ENCODE measurements around the gene ERC2. TPM values are rescaled to one million over a fixed set of nuclear protein-coding genes. Genes with fewer than 3 reads are reported as not detected.

Gene ERC2
- total RNA-seq, 1 donor from 2014 or later = 33.5 TPM

DNA sequence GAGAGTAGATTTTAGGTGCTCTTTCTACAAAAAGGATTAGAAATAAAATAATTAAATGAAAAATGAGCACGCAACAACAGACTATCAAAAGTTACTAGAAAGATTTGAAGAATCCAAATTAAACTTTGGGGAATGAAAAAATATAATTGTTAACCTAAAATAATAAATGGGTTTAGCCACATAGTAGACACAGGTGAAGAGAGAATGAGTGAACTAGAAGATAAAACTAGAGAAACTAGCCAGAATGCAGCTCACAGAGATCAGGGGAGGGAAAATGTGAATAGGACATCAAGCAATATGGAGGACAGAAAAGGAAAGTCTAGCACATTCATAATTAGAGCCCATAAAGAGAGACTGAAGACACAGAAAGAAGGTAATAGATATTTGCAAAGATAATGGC is 670.5 kb downstream of the ERC2 start:
- no peak for DNase-seq (ENCODE audit: low spot score)

DNA sequence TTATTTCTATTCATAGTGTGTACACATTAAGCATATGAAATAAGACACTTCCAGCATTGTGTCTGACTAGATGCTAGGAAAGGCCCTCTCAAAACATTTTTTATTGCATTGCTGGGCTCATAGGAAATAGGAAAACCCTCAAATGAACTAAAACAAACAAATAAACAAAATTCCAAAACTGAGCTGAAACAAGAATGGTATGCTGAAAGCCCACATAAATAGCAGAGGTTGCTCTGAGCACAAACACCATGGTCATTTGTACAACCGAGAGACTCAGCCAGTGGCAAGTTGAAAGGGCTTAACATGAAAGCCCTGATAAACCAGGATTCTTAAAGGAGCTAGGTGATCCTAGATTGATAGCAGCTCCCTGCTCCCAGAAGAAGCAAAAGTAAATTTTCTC is 671.2 kb downstream of the ERC2 start:
- no peak for DNase-seq (ENCODE audit: low spot score)

DNA sequence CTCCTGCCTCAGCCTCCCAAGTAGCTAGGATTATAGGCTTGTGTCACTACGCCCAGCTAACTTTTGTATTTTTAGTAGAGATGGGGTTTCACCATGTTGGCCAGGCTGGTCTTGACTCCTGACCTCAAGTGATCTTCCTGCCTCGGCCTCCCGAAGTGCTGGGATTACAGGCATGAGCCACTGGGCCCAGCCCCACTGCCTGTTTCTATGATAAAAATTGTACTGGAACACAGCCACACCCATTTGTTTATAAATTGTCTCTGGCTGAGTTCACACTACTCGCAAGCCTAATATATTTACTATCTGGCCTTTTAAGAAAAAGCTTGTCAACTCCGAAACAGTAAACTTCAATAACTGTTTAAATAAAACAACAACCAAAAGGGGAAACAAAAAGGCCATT is 671.7 kb downstream of the ERC2 start:
- no peak for DNase-seq (ENCODE audit: low spot score)

DNA sequence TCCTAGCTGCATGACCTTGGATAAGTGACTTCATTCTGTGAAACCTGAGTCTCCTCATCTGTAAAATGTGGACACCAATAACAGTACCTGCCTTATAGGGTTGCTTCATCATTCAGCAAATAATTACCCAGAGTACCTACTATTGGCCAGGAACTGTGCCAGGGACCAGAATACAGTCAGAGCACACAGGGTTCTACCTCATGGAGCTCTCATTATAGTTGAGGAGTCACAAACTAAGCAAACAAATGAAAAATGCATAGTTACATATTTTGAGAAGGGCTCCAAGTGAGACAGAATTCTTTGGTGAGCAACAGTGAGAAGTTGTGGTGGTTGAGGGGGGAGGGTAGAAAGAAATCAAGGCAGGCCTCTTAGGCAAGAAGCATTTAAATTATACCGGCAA is 672.5 kb downstream of the ERC2 start:
- no peak for DNase-seq (ENCODE audit: low spot score)

DNA sequence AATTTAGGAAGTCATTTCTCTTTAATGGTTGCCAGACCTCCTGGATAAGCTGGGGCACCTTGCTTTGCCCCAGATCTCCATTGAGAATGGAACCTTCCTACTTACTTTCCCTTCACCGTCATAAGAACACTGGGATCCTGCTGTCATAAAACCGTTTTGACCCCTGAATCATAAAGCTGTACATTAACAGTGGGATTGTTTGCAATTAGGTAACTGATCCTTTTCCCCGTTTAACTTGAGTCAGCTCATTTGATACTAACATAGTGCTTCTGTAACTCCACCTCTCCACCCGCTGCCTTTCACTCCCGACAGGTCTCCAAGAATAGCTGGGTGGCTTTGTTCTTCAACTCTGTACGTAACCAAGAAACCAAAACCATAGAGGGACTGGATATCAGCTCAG is 673.0 kb downstream of the ERC2 start:
- no peak for DNase-seq (ENCODE audit: low spot score)

DNA sequence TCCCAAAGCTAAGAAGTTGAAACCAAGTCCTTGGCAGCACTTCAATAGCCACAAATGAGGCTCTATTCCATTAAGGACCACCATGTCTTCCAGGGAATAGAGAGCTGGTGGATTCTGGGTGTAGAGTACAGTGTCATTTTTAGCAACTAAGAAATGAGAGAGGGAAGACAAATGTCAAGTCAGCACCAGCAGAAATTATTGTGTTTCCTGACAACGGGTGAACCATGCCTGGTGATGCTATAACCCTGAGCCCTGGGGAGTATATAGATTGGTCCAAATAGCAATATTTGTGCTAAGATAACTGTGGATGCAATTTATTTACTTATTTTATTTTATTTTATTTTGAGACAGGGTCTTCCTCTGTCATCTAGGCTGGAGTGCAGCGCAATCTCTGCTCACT is 675.5 kb downstream of the ERC2 start:
- no peak for DNase-seq (ENCODE audit: low spot score)

DNA sequence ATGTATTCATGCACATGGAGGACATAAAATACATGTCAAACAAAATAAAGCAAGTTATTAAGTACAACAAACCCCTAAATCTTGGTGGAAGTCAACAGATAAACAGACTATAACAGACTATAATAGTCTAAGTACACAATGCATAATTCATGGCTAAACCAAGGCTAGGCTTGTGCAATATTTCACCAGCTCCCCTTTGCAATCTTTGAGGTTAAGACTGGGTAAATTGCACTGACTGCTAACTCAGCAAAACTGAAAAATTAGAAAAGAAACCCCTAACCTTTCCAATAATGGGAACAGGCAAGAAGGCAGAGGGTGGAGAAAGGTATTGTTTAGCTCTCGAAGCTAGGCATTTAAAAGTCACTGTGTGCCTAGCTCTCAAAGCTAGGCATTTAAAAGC is 676.3 kb downstream of the ERC2 start:
- no peak for DNase-seq (ENCODE audit: low spot score)

DNA sequence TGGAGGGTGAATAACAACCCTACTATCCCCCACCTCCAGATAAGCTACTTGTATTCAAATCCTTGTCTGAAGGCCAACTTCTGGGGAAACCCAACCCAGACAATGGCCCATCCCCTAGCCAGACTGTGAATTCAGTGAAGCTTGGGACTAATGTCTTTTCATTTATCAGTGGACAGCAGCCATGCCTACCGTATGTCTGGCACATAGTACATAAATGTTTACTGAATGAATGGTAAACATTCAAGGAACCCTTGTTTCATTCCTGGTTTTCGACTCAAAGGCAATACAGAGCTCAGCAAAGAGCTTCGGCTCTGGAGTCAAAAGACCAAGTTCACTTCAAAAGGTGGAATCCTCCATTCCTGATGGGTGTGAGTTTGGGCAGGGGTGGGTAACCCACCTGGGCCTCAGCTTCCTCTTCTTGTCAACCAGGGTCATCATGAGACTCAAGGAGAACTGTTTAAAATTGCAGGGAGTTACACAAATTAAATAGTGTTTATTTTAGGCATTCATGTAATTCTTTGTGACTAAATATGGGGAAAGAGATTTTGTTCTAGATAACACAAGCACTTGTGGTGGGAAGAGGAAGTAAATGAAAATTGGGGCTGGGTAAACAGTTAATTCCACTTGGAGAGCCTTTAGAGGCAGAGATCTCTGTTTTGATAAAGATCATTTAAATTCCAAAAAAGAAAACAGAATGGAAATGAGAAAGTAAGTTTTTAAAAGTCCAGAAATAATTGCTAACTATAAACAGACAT is 677.5 kb downstream of the ERC2 start:
- DNase-seq (ENCODE audit: low spot score) = no peak

DNA sequence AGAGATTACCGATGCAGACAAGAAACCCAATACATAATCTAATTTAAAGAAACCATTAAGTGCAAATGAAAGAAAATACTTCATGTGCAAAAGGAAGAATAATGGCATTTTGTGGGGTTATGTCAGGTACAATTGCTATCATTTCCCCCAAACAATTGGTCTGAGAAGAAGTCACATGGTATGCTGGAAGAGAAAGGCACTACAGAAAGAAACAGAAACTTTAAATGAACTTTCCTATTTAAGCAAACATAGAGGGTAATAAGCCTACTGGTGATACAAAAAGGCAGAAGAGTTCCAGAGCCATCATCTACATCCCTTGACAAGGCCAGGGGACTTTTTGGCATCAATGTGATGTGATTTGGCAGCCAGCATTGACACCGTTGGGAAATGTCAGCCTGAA is 678.8 kb downstream of the ERC2 start:
- no peak for DNase-seq (ENCODE audit: low spot score)

DNA sequence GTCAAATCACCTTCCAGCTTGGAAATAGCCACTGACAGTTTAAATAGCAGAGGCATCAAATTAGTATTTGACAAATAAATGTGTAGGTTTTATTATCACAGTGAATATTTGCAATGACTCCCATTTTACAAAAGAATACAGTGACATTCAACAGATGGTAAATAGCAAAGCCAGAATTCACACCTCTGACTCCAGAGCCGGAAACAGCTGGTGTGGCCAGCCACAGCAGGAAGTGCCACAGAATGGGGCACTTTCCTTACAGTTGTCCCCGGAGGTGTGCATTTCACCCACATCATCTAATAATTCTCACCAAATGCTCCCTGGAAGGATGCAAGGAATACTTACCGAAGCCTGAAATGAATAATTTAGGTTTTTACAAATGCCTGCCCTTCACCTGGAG is 685.5 kb downstream of the ERC2 start:
- no peak for DNase-seq (ENCODE audit: low spot score)

DNA sequence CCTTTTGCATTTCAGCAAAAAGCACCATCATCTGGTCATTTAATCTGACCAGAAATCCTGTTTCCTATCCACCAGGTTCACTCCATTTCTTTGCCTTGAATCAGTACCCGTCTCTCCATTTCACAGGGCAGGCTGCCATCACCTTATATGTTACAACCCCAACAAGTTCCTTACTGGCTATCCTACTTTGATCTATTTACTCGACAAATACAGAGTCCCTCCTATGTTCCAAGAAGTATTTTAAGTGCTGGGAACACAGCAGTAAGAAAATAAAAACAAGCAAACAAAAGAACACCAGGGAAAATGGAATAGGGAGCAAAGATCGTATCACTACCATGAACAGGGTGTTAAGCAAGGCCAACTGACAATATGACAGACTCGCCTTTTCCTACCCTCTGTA is 685.9 kb downstream of the ERC2 start:
- DNase-seq (ENCODE audit: low spot score) = no peak

DNA sequence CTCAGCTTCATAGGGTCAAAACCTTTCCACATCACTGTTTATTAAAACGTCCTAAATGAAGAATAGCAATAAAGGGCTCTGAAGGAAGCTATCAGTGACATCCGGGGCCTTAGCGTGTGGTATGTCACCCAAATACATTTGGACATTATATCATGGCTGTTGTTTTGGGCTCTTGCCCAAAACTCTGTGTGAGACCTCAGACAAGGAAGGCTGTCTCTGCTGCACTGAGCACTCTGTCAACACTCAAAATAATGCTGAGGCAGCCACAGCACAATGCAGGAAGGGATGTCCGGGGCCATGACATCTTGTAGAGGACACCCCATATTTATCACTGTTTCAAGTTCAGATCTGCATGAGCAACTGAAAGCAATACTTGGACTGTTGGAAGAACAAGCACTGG is 687.4 kb downstream of the ERC2 start:
- no peak for DNase-seq (ENCODE audit: low spot score)

DNA sequence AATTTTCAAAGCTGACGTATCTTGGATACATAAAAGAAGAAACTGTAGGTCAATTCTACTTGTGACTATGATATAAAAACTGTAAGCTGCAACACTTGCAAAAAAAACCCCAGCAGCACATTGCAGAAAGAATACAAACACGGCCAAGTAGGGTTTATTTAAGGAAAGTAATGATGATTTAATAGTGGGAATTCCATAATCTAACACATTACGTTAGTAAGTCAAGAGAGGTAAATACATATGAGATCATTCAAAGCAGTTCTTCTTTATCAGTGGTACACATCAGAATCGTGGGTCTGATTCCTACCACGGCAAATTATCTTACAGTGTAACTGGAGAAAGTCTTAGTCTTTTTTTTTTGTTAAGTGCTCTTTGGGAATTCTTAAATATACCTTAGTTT is 688.7 kb downstream of the ERC2 start:
- DNase-seq (ENCODE audit: low spot score) = no peak

DNA sequence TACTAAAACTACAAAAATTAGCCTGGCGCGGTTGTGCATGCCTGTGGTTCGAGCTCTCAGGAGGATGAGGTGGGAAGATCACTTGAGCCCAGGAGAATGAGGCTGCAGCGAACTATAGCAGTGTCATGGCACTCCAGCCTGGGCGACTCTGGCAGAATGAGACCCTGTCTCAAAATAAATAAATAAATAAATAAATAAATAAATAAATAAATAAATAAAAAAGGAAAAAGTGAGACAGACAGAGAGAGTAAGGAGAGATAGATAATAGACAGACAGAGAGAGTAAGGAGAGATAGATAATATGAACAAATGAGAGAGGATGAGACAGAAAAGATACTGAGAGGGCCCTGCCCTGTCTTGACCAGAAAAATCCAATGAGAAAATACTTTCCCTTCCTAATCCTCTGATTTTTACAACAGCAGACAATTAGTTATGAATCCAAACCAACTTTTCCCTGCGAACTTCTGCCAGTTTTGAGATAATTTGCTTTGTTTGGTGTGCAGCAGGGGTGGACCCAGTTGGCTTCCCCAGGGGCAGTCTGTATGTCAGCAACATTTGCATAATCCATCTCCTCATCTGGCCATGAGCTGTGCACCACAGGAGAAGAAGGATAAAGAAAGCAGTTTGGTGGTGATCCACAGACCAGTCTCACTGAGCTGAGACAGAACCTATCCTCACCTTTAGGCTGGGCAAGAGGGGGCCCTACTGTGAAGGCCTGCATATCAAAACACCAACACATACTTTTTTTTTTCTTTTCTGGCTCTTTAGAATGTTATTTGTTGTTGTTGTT is 692.7 kb downstream of the ERC2 start:
- DNase-seq (ENCODE audit: low spot score) = no peak

DNA sequence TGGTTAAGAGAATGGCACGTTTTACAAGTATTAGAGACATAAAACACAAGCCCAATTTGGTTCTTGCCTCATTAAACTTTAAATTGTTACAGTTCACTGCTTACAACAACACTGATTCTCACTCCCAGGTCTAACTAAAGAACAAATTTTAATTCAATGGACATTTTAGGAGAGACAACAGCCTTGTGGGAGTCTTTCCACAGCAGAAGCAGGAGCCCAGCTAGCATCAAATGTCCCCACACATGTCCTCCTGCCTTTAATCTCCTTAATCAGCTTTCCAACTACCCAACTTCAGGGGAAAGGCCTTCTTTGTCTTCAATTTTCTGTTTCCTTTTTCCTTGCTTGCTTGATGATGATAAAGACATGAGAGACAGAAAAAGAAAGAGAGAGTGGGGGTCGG is 693.4 kb downstream of the ERC2 start:
- no peak for DNase-seq (ENCODE audit: low spot score)

DNA sequence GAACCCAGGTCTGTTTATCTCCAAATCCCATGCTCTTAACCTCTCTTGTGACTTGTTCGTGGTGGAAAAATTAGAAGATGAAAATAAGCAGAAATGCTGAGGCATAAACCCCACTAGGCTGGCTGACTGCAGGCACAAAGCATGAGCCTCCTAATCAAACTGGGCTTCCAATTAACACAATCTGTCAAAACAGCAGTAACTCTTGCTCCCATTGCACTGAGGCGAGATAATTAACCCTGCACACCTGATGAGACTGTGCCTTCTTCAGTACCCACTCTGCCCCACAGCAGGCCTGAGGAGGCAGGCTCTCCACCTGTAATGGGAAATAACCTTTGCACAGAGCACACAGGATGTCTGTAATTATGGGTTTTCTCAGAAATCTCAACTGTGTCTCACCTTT is 696.8 kb downstream of the ERC2 start:
- no peak for DNase-seq (ENCODE audit: low spot score)

DNA sequence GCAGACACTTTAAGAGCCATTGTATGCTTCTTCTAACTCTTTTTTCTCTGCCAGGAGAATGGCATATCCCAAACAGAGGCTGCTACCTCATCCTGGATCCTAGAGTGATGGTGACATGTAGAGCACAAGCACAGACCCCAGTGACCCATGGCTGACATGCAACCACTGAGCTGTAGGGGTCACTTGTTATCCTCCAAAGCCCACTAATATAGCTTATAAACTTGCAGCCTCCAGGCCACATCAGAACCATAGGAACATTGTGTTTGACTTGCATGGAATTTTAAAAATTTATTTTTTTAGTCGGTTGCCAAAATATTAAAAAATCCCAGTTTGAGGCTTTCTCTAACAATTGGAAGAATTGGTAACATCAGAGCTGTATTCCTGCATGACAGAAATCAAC is 698.2 kb downstream of the ERC2 start:
- DNase-seq (ENCODE audit: low spot score) = no peak

DNA sequence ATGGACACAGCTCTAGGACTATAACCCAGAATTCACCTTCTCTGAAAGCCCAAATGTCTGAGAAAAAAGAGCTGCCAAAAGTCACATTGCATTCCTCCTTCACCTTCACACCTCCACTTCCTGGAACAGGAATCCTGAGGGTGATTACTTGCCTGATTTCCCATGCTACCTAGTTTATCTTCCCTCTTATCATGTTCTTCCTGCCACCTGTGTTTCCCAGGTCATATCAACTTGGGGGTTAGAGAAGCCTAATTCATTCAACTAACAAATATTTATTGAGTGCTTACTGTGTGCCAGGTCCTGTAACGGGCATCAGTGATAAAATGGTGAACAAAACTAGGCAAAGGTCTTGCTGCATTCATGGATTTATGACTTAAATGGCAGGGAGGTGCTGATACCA is 701.5 kb downstream of the ERC2 start:
- no peak for DNase-seq (ENCODE audit: low spot score)

DNA sequence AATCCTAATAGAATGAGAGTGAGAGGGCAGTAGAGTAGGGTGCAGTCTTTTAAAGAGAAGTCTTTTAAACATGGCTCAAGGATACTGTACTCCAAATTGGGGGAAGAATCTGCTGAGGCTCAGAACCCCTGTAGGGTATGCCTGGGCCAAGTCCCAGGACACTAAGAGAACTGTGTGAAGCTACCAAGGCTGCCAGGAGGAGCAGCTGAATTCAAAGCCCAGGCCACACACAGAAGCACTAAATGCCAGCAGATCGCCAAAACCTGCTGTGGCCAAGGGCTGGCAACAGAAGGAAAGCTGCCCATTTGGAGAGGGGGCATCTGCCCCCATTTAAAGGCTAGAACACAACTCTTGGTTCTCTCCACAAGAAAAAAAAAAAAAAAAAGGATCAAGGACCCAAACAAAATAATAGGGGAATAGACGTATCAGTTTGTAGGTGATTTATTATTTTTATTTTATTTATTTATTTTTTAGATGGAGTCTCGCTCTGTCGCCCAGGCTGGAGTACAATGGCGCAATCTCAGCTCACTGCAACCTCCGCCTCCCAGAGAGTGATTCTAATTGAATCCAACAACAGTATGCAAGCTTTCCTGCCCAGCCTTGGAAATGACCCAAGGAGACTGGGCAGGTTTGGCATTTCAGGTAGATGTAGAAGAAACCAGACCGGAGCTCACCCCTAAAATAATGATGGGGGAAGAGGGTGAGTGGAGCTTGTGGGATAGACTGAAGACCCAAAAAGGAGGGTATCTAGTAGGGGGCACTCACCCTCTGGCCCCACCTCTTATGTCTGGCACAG is 702.2 kb downstream of the ERC2 start:
- no peak for DNase-seq (ENCODE audit: low spot score)

DNA sequence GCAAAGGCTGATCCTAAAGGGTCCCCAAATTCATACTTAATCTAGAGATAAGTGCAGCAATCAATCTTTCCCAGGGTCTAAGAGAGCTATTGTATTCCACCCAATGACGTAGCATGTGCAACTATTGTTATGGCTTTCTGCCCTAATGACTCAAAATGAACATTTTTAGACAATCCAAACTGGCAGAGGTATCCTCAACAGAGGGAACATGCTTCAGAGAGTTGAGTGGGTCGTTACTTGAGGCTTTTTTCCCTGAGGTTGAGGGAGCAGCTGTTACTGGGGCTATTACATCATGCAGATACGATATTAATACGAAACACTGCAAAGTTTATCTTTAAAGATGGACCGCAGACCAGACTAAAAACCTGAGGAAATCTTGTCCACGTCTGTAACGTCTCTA is 702.9 kb downstream of the ERC2 start:
- DNase-seq (ENCODE audit: low spot score) = no peak

DNA sequence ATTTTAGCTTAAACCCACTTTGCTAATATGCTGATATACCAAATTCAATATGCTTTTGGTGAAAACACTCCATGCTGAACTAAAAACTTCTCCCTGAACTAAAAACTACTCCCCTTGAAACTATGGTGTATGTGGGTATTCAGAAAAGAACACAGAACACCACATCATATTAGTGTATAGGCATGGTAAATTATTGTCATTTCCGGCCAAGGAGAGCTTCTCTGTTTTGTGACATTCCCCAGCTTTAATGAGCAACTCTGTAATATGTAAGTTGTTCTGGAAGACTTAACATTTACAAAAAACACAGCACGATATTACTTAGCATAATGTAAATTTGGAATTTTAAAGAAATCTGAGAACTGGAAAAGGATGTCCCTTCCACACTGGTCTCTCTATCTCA is 711.3 kb downstream of the ERC2 start:
- DNase-seq (ENCODE audit: low spot score) = no peak

DNA sequence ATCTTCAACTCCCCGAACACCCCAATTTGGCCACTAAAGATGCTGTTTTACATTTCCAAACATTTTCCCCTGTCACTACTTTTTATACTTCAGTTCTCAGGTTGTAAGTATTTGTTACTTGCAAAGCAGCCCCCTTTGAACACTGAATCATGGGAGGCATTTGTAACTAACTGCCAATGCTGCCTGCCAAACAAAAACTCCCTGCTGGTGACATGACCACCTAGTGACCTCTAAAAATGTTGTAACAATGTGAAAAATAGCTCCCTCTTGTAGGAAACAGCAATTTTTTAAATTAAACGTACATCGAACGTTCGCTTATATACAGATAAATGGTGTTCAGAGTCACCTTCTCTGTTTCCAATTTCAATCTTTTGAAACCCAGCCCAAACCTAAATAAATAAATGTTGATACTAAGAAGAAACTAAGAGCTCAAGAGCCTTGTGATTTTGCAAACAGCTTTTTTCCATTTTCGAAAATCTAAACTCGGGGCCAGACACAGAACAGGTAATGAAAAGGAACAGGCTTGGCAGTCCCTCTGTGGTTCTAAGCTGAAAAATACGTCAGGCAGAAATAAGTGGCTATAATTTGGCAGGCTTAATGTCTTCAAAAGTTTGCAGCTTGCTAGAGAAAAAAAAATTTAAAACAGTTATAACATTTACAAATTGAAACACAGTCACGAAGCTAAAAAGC is 712.6 kb downstream of the ERC2 start:
- no peak for DNase-seq (ENCODE audit: low spot score)
